Measurements from ENCODE around the gene CCR5. TPM values are rescaled to one million over a fixed set of nuclear protein-coding genes. Genes with fewer than 3 reads are reported as not detected.

CCR5 gene
- total RNA-seq, 1 donor from 2014 or later: not detected

GRCh38 chr3:46378426-46378942 lies 7.7 kb downstream of the CCR5 start:
- Mint-ChIP-seq H3K4me3 (ENCODE audit: low read depth) (no peak overlapping the region), H3K27me3 (peaks cover 27% of the 10 kb centered on the region), H3K9me3 (ENCODE audit: low read depth) (no peaks in the 10 kb centered on the region), H3K27ac (no peak overlapping the region), H3K36me3 (ENCODE audit: insufficient read depth) (no peaks in the 10 kb centered on the region), H3K4me1 (ENCODE audit: low read depth) (no peaks in the 10 kb centered on the region)
- peak; percentile 81 for TF ChIP-seq CTCF (IDR thresholded peaks at IDR 0.05; ENCODE audit: unreplicated experiment)
- DNase-seq (ENCODE audit: low spot score, unreplicated experiment): peak; percentile 58

DNA sequence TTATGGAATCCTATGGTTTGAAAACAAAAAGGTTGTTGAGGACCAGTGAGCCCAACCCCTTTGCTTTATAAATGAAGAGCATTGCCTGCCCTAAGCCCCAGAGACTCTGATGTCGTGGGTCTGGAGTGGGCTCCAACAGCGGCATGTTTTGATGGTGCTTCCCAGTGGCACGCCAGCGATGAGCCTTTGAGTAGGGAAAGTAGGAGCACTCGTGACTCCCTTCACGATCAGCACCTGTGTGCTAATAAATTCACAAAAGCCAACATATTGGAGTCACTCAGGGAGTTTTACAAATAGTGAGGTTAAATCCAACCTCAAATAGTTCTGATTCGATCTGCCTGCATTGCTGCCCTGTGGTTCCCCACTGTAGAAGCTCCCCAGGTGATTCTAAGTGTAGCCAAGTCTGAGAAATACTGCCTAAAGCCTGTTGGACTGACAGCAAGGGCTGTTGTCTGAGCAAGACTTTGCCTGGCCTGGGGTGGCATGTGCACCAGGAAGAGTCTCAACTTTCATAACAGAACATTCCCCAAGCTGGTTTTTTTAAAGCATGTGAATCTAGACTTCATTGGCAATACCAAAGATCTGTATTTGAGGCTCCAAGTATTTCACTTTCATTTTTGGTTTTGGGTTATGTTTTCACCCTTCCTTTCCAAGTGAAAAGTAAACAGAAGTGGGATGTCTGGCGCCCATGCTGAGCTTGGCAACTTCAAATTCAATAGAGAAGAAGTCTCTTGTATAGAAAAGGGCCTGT lies 9.9 kb downstream of the CCR5 start:
- H3K27ac Mint-ChIP-seq: no peak overlapping the region
- H3K9me3 Mint-ChIP-seq (ENCODE audit: low read depth): no peaks in the 10 kb centered on the region
- H3K27me3 Mint-ChIP-seq: peaks cover 15% of the 10 kb centered on the region
- H3K4me3 Mint-ChIP-seq (ENCODE audit: low read depth): no peak overlapping the region
- peaks cover 5% of the 10 kb centered on the region for H3K4me1 Mint-ChIP-seq (ENCODE audit: low read depth)
- TF ChIP-seq CTCF (IDR thresholded peaks at IDR 0.05; ENCODE audit: unreplicated experiment): no peak
- no peak for DNase-seq (ENCODE audit: low spot score, unreplicated experiment)
- no peaks in the 10 kb centered on the region for H3K36me3 Mint-ChIP-seq (ENCODE audit: insufficient read depth)

DNA sequence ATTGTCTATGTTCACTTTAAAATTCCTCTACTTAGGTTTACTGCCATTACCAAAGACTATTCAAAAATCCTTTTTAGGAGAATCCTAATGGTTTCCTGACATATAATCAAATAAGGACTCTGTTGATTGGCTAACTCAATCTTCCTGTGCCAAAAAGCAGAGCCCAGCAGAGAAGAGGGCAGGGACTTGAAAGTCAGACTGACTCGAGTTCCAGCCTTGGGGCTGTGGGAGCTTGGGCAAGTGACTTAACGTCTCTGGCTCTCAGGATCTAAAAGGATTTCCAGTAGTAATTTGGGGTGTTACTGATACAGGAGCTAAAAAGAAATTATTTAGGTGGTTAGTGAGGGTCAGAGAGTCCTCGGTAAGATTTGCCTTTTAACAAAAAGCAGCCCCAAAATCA lies 10.9 kb downstream of the CCR5 start:
- no peak overlapping the region for H3K27ac Mint-ChIP-seq
- no peak for TF ChIP-seq CTCF (IDR thresholded peaks at IDR 0.05; ENCODE audit: unreplicated experiment)
- peaks cover 11% of the 10 kb centered on the region for H3K27me3 Mint-ChIP-seq
- no peak for DNase-seq (ENCODE audit: low spot score, unreplicated experiment)
- no peak overlapping the region for H3K4me3 Mint-ChIP-seq (ENCODE audit: low read depth)
- H3K9me3 Mint-ChIP-seq (ENCODE audit: low read depth): no peaks in the 10 kb centered on the region
- H3K36me3 Mint-ChIP-seq (ENCODE audit: insufficient read depth): no peaks in the 10 kb centered on the region
- peaks cover 5% of the 10 kb centered on the region for H3K4me1 Mint-ChIP-seq (ENCODE audit: low read depth)

GRCh38 chr3:46383211-46383950 lies 12.6 kb downstream of the CCR5 start:
- H3K36me3 Mint-ChIP-seq (ENCODE audit: insufficient read depth): no peaks in the 10 kb centered on the region
- no peak overlapping the region for H3K27ac Mint-ChIP-seq
- no peak for TF ChIP-seq CTCF (IDR thresholded peaks at IDR 0.05; ENCODE audit: unreplicated experiment)
- no peaks in the 10 kb centered on the region for H3K9me3 Mint-ChIP-seq (ENCODE audit: low read depth)
- H3K27me3 Mint-ChIP-seq: peaks cover 6% of the 10 kb centered on the region
- H3K4me1 Mint-ChIP-seq (ENCODE audit: low read depth): peaks cover 5% of the 10 kb centered on the region
- no peak for DNase-seq (ENCODE audit: low spot score, unreplicated experiment)
- H3K4me3 Mint-ChIP-seq (ENCODE audit: low read depth): no peak overlapping the region

GRCh38 chr3:46383951-46384330 lies 13.2 kb downstream of the CCR5 start:
- peaks cover 6% of the 10 kb centered on the region for H3K27me3 Mint-ChIP-seq
- H3K4me3 Mint-ChIP-seq (ENCODE audit: low read depth): no peak overlapping the region
- H3K4me1 Mint-ChIP-seq (ENCODE audit: low read depth): peaks cover 5% of the 10 kb centered on the region
- H3K36me3 Mint-ChIP-seq (ENCODE audit: insufficient read depth): no peaks in the 10 kb centered on the region
- no peak for TF ChIP-seq CTCF (IDR thresholded peaks at IDR 0.05; ENCODE audit: unreplicated experiment)
- H3K9me3 Mint-ChIP-seq (ENCODE audit: low read depth): no peaks in the 10 kb centered on the region
- no peak for DNase-seq (ENCODE audit: low spot score, unreplicated experiment)
- no peak overlapping the region for H3K27ac Mint-ChIP-seq

Data from progenitor cell of endocrine pancreas (in vitro differentiated cells).